Measurements from ENCODE around the gene C4orf54.

DNA sequence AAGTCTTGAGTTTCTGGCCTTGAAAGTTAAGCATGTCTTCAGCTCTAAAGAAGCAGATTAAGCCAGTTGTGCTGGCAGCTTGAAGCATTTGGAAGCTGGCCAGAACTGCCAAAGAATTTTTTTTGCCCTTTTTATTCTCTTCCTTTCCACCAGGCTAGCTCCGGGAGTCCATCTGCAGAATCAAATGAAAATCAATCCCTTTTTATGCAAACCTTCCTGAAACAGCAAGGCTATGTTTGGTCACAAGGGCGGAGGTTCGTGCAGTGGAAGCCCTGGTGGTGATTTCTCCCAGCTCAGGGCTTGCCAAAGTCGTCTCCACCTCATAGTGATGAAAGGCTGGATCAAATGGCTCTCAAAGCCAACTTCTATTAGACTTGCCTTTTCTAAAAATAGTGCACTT is 21.6 kb upstream of the C4orf54 start:
- TF ChIP-seq, protein P1, sequence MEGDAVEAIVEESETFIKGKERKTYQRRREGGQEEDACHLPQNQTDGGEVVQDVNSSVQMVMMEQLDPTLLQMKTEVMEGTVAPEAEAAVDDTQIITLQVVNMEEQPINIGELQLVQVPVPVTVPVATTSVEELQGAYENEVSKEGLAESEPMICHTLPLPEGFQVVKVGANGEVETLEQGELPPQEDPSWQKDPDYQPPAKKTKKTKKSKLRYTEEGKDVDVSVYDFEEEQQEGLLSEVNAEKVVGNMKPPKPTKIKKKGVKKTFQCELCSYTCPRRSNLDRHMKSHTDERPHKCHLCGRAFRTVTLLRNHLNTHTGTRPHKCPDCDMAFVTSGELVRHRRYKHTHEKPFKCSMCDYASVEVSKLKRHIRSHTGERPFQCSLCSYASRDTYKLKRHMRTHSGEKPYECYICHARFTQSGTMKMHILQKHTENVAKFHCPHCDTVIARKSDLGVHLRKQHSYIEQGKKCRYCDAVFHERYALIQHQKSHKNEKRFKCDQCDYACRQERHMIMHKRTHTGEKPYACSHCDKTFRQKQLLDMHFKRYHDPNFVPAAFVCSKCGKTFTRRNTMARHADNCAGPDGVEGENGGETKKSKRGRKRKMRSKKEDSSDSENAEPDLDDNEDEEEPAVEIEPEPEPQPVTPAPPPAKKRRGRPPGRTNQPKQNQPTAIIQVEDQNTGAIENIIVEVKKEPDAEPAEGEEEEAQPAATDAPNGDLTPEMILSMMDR (IDR thresholded peaks at IDR 0.05 in 4 of 5, conservative IDR thresholded peaks at IDR 0.05 in 1 of 5), result peak in 2 of 5 experiments; percentile 26 to 47
- TF ChIP-seq POLR2A (IDR thresholded peaks at IDR 0.05), result no peak
